Measurements from ENCODE around the gene PGC. TPM values are rescaled to one million over a fixed set of nuclear protein-coding genes. Genes with fewer than 3 reads are reported as not detected.

The PGC gene
- total RNA-seq, 2 experiments from 2014 or later = not detected

DNA sequence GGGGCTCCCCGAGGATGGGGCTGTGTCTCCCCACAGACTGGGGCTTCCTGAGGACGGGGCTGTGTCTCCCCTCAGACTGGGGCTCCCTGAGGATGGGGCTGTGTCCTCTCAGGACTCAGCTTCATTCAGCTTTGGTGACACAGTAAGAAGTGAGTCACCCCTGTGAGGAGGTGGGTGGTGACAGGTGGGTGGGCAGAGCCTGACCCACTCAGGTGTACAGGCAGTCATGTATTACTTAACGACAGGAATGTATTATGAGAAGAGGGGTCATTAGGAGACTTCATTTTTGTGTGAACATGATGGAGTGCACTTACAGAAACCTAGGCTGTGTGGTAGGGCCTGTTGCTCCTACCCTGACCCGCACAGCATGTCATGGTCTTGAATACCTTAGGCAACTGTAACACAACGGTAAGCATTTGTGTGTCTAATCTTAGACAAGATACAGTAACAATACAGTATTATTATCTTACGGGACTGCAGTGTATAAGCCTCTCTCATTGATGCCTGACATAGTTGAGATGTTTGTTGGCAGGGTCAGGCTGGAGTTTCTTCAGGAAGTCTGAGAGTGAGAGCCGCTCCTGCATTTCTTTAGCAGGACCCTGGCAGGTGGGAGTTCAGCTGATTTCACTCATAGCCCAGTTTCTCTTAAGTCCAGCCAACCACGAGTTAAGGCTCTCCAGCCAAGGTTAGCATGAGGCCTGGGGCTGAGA is 10.9 kb upstream of the PGC start:
- no peaks in the 10 kb centered on the region for H3K4me1 Mint-ChIP-seq (ENCODE audit: low read depth)
- no peaks in the 10 kb centered on the region for H3K9me3 Mint-ChIP-seq
- no peak overlapping the region for H3K4me3 Mint-ChIP-seq
- H3K36me3 Mint-ChIP-seq (ENCODE audit: low read depth) = no peaks in the 10 kb centered on the region
- no peak for DNase-seq
- H3K27ac Mint-ChIP-seq = no peak overlapping the region
- H3K27me3 Mint-ChIP-seq (ENCODE audit: low read depth) = no peaks in the 10 kb centered on the region
- intact Hi-C loops (cut with micrococcal nuclease) = no loop called here
- CTCF ChIA-PET = no interaction called here

DNA sequence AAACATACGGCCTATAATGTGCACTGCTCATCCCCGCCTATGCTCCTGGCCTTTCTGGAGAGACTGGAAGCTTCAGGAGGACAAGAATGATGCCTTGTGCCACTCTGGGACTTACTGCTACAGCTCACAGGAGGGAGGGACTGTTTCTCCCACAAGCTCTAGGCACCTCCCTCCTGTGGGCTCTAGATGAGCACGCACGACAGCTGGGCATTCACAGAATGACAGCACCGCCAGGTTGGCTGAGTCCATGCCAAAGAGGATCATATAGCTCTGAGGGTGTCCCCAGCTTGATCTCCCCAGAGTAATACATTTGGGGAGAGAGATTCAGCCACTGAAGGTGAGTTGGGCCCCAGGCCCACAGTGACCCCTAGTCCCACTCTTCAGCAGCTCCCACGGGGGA is 10.1 kb upstream of the PGC start:
- no peak for DNase-seq
- Mint-ChIP-seq H3K27ac (no peak overlapping the region), H3K4me1 (ENCODE audit: low read depth) (no peaks in the 10 kb centered on the region), H3K9me3 (no peaks in the 10 kb centered on the region), H3K4me3 (no peak overlapping the region), H3K27me3 (ENCODE audit: low read depth) (no peaks in the 10 kb centered on the region), H3K36me3 (ENCODE audit: low read depth) (no peaks in the 10 kb centered on the region)
- CTCF ChIA-PET = interaction anchor here (0.6 to 1.3 kb wide), 2 partner anchors 10 to 119 kb away, joined by 3 read pairs; no protein-coding TSS in a partner anchor
- intact Hi-C loops (cut with micrococcal nuclease) = no loop called here

DNA sequence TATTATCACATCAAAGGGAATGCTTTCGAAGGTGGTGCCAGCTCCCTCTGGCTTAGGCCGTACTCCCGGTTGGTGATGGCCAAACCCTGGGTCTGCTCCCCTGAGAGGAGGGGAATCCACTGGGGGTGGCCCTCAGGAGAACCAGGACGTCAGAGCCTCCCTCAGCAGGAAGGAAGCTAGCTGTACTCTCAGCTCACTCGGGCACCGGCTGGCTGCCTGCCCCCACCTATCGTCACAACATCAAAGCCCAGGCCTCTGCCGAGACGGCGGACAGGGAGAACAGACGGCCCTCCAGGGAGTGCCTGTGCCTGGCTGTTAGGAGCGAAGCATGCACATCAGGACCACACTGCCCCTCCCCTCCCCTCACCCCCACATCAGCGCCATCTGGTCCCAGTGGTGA is 9.2 kb upstream of the PGC start:
- H3K9me3 Mint-ChIP-seq = no peaks in the 10 kb centered on the region
- intact Hi-C loops (cut with micrococcal nuclease) = no loop called here
- CTCF ChIA-PET = interaction anchor here (0.6 to 1.3 kb wide), 2 partner anchors 10 to 11 kb away, joined by 3 to 4 read pairs; no protein-coding TSS in a partner anchor
- H3K4me1 Mint-ChIP-seq (ENCODE audit: low read depth) = no peaks in the 10 kb centered on the region
- no peak for DNase-seq
- no peaks in the 10 kb centered on the region for H3K36me3 Mint-ChIP-seq (ENCODE audit: low read depth)
- no peak overlapping the region for H3K4me3 Mint-ChIP-seq
- H3K27me3 Mint-ChIP-seq (ENCODE audit: low read depth) = no peaks in the 10 kb centered on the region
- H3K27ac Mint-ChIP-seq = no peak overlapping the region

DNA sequence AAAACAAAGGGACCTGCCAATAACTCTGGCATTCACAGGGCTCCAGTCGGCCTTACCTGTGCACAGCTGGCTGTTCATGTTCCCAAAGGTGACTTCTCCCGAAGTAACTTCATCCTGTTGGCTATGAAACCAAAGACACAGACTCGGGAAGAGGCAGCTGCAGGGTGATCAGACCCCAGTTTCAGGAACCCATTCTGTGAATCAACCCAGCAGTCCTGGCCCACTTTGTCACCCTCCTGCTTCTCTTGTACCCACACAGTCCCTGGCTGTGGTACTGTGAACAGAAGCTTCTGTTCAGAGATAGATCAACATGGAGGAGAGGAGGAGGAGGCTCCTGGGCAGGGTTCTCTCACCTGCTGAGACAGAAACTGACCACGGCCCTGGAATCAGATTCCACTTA is 8.7 kb upstream of the PGC start:
- Mint-ChIP-seq H3K27me3 (ENCODE audit: low read depth) (no peaks in the 10 kb centered on the region), H3K36me3 (ENCODE audit: low read depth) (no peaks in the 10 kb centered on the region), H3K4me1 (ENCODE audit: low read depth) (no peaks in the 10 kb centered on the region), H3K4me3 (no peak overlapping the region), H3K27ac (no peak overlapping the region), H3K9me3 (no peaks in the 10 kb centered on the region)
- CTCF ChIA-PET = no interaction called here
- no peak for DNase-seq
- intact Hi-C loops (cut with micrococcal nuclease) = no loop called here

DNA sequence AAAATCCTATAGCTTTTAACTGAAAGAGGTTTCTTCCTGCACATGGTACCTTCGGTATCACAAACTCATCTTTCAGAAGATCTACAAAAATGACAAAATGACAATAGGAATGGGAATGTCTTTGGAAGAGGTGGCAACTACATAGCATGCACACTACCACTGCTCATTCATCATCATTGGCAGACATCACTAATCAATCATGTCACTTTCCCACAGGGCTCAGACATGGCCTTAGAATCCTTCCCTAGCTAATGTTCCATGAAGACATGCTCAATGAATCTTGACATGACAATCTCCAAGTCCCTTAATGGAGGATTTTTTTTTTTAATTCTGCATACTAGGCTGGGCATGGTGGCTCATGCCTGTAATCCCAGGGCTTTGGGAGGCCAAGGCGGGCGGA is 3.2 kb upstream of the PGC start:
- intact Hi-C loops (cut with micrococcal nuclease) = no loop called here
- no peaks in the 10 kb centered on the region for H3K27me3 Mint-ChIP-seq (ENCODE audit: low read depth)
- CTCF ChIA-PET = interaction anchor here (0.7 to 1.8 kb wide), 2 partner anchors 15 to 989 kb away, joined by 3 to 7 read pairs; partner anchors contain the start of gene TFEB
- H3K36me3 Mint-ChIP-seq (ENCODE audit: low read depth) = no peaks in the 10 kb centered on the region
- H3K27ac Mint-ChIP-seq = no peak overlapping the region
- no peak for DNase-seq
- no peak overlapping the region for H3K4me3 Mint-ChIP-seq
- H3K9me3 Mint-ChIP-seq = no peaks in the 10 kb centered on the region
- no peaks in the 10 kb centered on the region for H3K4me1 Mint-ChIP-seq (ENCODE audit: low read depth)

DNA sequence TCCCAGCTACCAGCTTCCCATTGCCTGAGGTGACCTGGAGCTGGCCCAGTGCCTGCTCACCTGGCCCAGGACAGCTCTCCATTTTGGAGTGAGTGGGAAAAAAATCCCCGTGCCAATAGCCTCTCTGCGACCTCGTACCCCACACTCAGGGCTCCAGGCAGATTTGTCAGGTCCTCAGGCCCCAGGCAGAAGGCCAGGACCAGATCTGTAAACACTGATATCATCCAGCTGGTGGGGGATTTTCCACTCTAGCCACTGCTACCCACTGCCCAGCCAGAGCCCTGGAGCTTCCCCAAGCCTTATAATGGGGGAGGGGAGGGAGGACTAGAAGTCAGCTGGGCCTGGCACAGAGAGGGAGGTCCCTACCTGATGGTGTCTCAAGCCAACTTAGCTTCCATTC is 1.3 kb upstream of the PGC start:
- no peak overlapping the region for H3K4me3 Mint-ChIP-seq
- no peaks in the 10 kb centered on the region for H3K27me3 Mint-ChIP-seq (ENCODE audit: low read depth)
- CTCF ChIA-PET = interaction anchor here (2.2 kb wide), 1 partner anchor 38 kb away, joined by 9 read pairs; the partner anchor contains the start of gene TOMM6
- intact Hi-C loops (cut with micrococcal nuclease) = no loop called here
- H3K27ac Mint-ChIP-seq = no peak overlapping the region
- H3K4me1 Mint-ChIP-seq (ENCODE audit: low read depth) = no peaks in the 10 kb centered on the region
- no peaks in the 10 kb centered on the region for H3K36me3 Mint-ChIP-seq (ENCODE audit: low read depth)
- DNase-seq = no peak
- no peaks in the 10 kb centered on the region for H3K9me3 Mint-ChIP-seq

DNA sequence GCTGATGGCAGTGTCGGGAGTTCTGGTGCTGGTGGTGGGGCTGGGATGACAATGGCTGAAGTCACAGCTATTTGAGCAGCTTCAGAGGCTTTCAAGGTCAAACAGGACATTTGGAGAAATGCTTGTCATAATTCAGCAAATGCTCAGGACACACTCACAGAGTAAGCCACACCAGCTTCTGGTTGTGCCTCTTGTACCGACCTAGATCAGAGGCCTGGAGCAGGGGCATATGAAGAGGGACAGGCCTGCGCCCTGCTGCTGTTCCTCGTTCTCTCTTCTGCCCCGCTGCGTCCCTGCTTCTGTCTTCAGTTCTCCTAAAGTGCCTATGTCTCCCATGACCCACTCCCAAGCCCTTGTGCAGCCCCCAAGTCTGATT is 893 bp upstream of the PGC start:
- Mint-ChIP-seq H3K36me3 (ENCODE audit: low read depth) (no peaks in the 10 kb centered on the region), H3K27me3 (ENCODE audit: low read depth) (no peaks in the 10 kb centered on the region), H3K27ac (no peak overlapping the region), H3K9me3 (no peaks in the 10 kb centered on the region), H3K4me1 (ENCODE audit: low read depth) (no peaks in the 10 kb centered on the region), H3K4me3 (no peak overlapping the region)
- CTCF ChIA-PET = interaction anchor here (2.2 kb wide), 1 partner anchor 39 kb away, joined by 9 read pairs; the partner anchor contains the start of gene TOMM6
- intact Hi-C loops (cut with micrococcal nuclease) = no loop called here
- DNase-seq = no peak

DNA sequence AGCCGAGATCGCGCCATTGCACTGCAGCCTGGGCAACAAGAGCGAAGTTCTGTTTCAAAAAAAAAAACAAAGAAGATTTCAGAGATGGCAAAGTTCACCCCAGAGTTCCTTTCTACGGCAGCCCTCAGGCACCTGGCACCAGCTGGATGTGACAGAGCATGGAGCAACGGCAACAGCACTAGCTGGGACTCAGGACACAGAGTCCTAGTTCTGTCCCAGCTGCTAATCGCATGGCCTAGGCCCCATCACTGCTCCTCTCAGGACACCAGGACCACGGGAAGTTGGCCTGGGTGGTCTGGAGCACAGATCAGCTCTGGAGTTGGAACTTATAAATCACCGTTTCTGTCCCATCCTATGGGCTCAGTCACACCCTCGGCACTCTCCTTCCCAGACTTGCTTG is 1.1 kb downstream of the PGC start:
- intact Hi-C loops (cut with micrococcal nuclease) = no loop called here
- H3K4me3 Mint-ChIP-seq = no peak overlapping the region
- no peak for DNase-seq
- CTCF ChIA-PET = interaction anchor here (0.7 kb wide), 1 partner anchor 10 kb away, joined by 4 read pairs; no protein-coding TSS in a partner anchor
- H3K36me3 Mint-ChIP-seq (ENCODE audit: low read depth) = no peaks in the 10 kb centered on the region
- no peaks in the 10 kb centered on the region for H3K4me1 Mint-ChIP-seq (ENCODE audit: low read depth)
- no peaks in the 10 kb centered on the region for H3K27me3 Mint-ChIP-seq (ENCODE audit: low read depth)
- H3K27ac Mint-ChIP-seq = no peak overlapping the region
- no peaks in the 10 kb centered on the region for H3K9me3 Mint-ChIP-seq

DNA sequence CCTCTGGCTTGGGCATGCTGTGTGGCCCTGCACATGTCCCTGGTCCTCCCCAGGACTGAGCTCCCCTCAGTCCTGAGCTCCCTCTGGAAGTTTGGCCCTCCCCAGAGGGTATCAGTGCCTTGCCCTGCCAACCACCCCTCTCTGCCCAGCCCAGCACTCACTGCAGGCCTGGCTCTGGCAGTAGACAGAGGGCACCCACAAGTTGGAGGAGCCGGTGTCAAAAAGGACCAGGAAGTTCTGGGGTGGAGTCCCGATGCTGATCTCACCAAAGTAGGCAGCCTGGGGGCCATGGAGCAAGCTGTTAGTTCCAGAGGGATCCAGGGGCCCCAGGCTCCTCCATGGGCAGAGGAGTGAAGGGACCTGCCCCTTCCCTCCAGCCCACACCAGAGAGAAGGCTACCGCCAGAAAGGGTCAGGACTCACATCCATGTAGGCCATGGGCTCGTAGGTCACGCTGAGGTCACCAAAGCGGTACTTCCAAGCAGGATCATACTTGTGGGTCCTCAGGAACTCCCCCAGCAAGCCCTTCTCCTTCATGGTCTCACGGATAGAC is 2.9 kb downstream of the PGC start:
- H3K36me3 Mint-ChIP-seq (ENCODE audit: low read depth) = no peaks in the 10 kb centered on the region
- DNase-seq = no peak
- no peak overlapping the region for H3K27ac Mint-ChIP-seq
- no peaks in the 10 kb centered on the region for H3K9me3 Mint-ChIP-seq
- H3K4me3 Mint-ChIP-seq = no peak overlapping the region
- CTCF ChIA-PET = no interaction called here
- H3K4me1 Mint-ChIP-seq (ENCODE audit: low read depth) = no peaks in the 10 kb centered on the region
- no peaks in the 10 kb centered on the region for H3K27me3 Mint-ChIP-seq (ENCODE audit: low read depth)
- intact Hi-C loops (cut with micrococcal nuclease) = no loop called here

DNA sequence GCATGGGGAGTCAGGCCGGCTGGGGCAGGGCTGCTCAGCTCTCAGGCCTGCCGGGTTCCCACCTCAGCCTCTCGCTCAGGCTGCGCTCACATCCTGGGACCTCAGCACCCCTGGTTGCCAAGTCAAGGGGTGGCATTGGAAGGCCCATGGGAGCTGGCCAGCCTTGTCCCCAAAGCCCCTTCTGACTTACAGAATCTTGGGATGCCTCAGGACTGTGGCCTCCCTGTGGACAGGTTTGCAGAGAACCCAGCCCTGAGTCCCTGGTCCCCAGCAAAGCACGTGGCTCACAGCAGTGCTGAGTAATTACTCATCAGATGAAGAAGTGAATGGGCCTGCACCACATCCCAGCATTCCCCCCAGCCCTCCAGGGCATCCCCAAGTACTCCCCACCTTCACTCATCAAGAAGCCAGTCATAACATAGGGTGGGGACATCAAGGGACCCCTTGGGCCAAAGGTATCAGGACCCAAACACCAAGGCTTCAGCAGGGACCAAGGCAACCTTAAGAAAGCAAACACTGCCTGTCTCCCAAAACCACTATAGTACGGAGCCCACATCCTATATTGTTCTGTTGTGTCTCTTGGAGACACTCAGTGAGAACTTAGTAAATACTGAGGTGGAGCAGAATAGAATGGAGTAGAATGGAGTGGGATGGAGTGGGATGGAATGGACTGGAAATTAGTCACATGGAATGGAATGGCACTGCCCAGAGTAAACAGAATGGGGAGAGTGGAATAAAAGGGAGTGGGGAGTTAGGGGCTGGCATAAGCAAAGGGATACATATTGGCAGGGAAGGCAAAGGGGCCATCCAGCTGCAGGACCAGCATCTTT is 3.6 kb downstream of the PGC start:
- no peak overlapping the region for H3K4me3 Mint-ChIP-seq

DNA sequence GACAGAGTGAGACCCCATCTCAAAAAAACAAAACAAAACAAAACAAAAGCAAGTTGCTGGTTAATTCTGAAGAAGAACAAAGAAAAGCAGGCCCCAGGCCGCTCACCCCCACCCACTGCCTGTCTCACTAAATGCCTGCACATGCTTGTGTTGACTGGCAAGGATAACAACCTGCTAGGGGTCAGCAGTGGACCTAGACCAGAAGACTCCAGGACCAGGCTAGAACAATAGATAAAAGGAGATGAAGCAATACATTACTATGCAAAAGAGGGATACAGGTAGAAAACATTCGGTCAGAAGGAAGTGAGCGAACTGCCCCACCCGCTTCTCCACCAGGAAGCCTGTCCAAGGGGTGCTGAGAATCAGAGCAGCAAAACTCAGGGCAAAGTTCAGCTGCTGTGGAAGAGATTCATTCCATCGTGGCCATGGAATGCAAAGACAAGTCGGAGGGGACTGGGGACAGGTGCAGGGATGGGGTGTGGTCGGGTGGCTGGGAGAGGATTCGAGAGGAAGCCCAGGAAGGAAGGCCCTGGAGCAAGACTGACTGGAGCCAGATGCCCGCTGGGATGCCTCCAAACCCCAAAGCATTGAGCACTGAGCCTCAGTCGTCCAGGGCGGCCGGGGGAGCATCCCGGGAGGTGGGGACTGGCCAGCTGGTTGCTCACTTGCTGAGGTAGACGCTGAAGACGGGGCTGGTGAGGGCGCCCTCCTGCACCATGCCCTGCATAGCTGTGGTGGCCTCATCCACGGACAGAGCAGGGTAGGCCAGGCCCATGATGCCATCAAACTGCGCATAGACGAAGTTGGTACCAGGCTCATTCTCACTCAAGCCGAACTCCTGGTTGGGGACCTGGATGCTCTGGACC is 5.3 kb downstream of the PGC start:
- Mint-ChIP-seq H3K4me1 (ENCODE audit: low read depth) (no peaks in the 10 kb centered on the region), H3K27ac (no peak overlapping the region), H3K9me3 (no peaks in the 10 kb centered on the region), H3K27me3 (ENCODE audit: low read depth) (no peaks in the 10 kb centered on the region), H3K36me3 (ENCODE audit: low read depth) (no peaks in the 10 kb centered on the region), H3K4me3 (no peak overlapping the region)
- intact Hi-C loops (cut with micrococcal nuclease) = no loop called here
- DNase-seq = no peak
- CTCF ChIA-PET = interaction anchor here (1.2 kb wide), 1 partner anchor 59 kb away, joined by 3 read pairs; no protein-coding TSS in a partner anchor

More for the DNA sequence above, 3.6 kb downstream of the PGC start:
- H3K27ac Mint-ChIP-seq = no peak overlapping the region
- CTCF ChIA-PET = interaction anchor here (1.2 kb wide), 1 partner anchor 60 kb away, joined by 3 read pairs; no protein-coding TSS in a partner anchor
- no peaks in the 10 kb centered on the region for H3K4me1 Mint-ChIP-seq (ENCODE audit: low read depth)
- H3K36me3 Mint-ChIP-seq (ENCODE audit: low read depth) = no peaks in the 10 kb centered on the region
- H3K9me3 Mint-ChIP-seq = no peaks in the 10 kb centered on the region
- no peaks in the 10 kb centered on the region for H3K27me3 Mint-ChIP-seq (ENCODE audit: low read depth)
- DNase-seq = no peak
- intact Hi-C loops (cut with micrococcal nuclease) = no loop called here

Measured in activated naive CD4-positive, alpha-beta T cell treated with anti-CD3 and anti-CD28 coated beads for 36 hours (primary cell).